GM21786 (cell line): Measurements from ENCODE around the gene PACRG.

Experiments used
- ATAC-seq: cut with Tn5 transposase; IDR thresholded peaks from one replicate; pipeline ENCODE4 v1.9.1; 2021; ENCODE audit not compliant: unreplicated experiment

PACRG gene

GRCh38 chr6:162862462-162862861, 134.7 kb downstream of the PACRG start:
- no peak for ATAC-seq

- no peak for ATAC-seq
These were observed 135.2 kb downstream of the PACRG start for GRCh38 chr6:162862941-162863340.

GRCh38 chr6:162863821-162864220, 136.0 kb downstream of the PACRG start:
- ATAC-seq, result no peak

- ATAC-seq, result no peak
These were observed 137.1 kb downstream of the PACRG start for GRCh38 chr6:162864911-162865310.

GRCh38 chr6:162866656-162867055, 138.9 kb downstream of the PACRG start:
- no peak for ATAC-seq

GRCh38 chr6:162868397-162868796, 140.6 kb downstream of the PACRG start:
- no peak for ATAC-seq

GRCh38 chr6:162871966-162872365, 144.2 kb downstream of the PACRG start:
- no peak for ATAC-seq

- ATAC-seq, result no peak
These were observed 145.8 kb downstream of the PACRG start for GRCh38 chr6:162873537-162873936.

- no peak for ATAC-seq
These were observed 147.3 kb downstream of the PACRG start for GRCh38 chr6:162875070-162875469.

GRCh38 chr6:162882801-162883481, 155.2 kb downstream of the PACRG start:
- no peak for ATAC-seq

- ATAC-seq, result no peak
These were observed 160.4 kb downstream of the PACRG start for GRCh38 chr6:162887981-162888689.

GRCh38 chr6:162889303-162889702, 161.5 kb downstream of the PACRG start:
- ATAC-seq, result no peak

- ATAC-seq, result no peak
These were observed 170.2 kb downstream of the PACRG start for GRCh38 chr6:162898011-162898410.

- ATAC-seq, result no peak
These were observed 171.4 kb downstream of the PACRG start for GRCh38 chr6:162899148-162899547.

- ATAC-seq, result no peak
These were observed 172.7 kb downstream of the PACRG start for GRCh38 chr6:162900503-162900902.

- ATAC-seq, result no peak
These were observed 176.4 kb downstream of the PACRG start for GRCh38 chr6:162904069-162904663.

- ATAC-seq, result no peak
These were observed 178.7 kb downstream of the PACRG start for GRCh38 chr6:162906479-162906878.

GRCh38 chr6:162907876-162908481, 180.2 kb downstream of the PACRG start:
- ATAC-seq, result no peak

GRCh38 chr6:162913206-162913605, 185.4 kb downstream of the PACRG start:
- no peak for ATAC-seq

GRCh38 chr6:162917506-162917905, 189.7 kb downstream of the PACRG start:
- ATAC-seq, result no peak

GRCh38 chr6:162921062-162921461, 193.3 kb downstream of the PACRG start:
- ATAC-seq, result no peak

- ATAC-seq, result no peak
These were observed 193.8 kb downstream of the PACRG start for GRCh38 chr6:162921510-162922040.
